ENCODE data around the gene ZC3H10.

DNA sequence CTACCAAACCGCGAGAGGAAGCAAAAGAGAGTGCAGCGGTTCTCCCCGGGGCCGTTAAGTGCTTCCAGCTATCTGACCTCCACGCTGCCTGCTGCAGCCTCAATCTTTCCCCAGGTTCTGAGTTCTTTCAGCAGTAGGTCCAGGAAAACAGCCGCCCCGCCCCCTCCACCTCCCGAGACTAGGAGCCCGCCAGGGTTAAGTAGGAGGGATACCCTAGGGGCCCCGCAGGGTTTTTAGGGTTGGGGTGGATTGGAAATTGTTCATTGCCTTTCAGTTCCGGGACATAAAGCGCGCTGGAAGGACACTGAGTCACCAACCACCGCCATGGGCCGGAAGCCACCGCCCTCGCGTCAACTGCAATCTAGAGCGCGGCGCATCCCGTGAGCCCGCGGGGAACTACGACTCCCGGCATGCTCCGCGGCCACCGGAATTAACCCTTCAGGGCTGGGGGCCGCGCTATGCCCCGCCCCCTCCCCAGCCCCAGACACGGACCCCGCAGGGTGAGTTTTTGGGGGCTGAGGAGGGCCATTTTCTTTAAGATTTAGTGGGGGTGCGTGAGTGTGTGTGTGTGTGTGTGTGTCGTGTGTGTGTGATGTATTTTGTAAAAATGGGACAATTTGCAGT lies 34.2 kb downstream of the ZC3H10 start, which contains the start of gene MYL6B:
- TF ChIP-seq EZH2 (optimal IDR thresholded peaks at IDR 0.05; ENCODE audit: low read depth, low read length), result no peak
- TF ChIP-seq, protein P1, sequence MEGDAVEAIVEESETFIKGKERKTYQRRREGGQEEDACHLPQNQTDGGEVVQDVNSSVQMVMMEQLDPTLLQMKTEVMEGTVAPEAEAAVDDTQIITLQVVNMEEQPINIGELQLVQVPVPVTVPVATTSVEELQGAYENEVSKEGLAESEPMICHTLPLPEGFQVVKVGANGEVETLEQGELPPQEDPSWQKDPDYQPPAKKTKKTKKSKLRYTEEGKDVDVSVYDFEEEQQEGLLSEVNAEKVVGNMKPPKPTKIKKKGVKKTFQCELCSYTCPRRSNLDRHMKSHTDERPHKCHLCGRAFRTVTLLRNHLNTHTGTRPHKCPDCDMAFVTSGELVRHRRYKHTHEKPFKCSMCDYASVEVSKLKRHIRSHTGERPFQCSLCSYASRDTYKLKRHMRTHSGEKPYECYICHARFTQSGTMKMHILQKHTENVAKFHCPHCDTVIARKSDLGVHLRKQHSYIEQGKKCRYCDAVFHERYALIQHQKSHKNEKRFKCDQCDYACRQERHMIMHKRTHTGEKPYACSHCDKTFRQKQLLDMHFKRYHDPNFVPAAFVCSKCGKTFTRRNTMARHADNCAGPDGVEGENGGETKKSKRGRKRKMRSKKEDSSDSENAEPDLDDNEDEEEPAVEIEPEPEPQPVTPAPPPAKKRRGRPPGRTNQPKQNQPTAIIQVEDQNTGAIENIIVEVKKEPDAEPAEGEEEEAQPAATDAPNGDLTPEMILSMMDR (IDR thresholded peaks at IDR 0.05; ENCODE audit: low read length), result no peak
